ENCODE measurements around the gene PNLIP.

The PNLIP gene

GRCh38 chr10:116545756-116546155, at the start of gene PNLIP:
TSS of gene PNLIP (plus strand) at chr10:116545931. CDS start at chr10:116546093, 162 bp downstream.
- DNase-seq: no peak

- no peak for DNase-seq
Observed at GRCh38 chr10:116504786-116505185, 40.9 kb upstream of the PNLIP start.

GRCh38 chr10:116510565-116510964, 35.2 kb upstream of the PNLIP start:
- no peak for DNase-seq

GRCh38 chr10:116511365-116511764, 34.4 kb upstream of the PNLIP start:
- no peak for DNase-seq

- DNase-seq: peak; percentile 17
Observed at GRCh38 chr10:116521424-116522290, 24.1 kb upstream of the PNLIP start.

- no peak for DNase-seq
Observed at GRCh38 chr10:116522803-116523381, 22.8 kb upstream of the PNLIP start.

- DNase-seq: no peak
Observed at GRCh38 chr10:116524736-116525135, 21.0 kb upstream of the PNLIP start.

GRCh38 chr10:116526219-116526618, 19.5 kb upstream of the PNLIP start:
- DNase-seq: no peak

- DNase-seq: no peak
Observed at GRCh38 chr10:116536810-116537209, 8.9 kb upstream of the PNLIP start.

- DNase-seq: no peak
Observed at GRCh38 chr10:116538456-116538855, 7.3 kb upstream of the PNLIP start.

- DNase-seq: no peak
Observed at GRCh38 chr10:116538992-116539391, 6.7 kb upstream of the PNLIP start.

GRCh38 chr10:116540814-116541213, 4.9 kb upstream of the PNLIP start:
- DNase-seq: no peak

- no peak for DNase-seq
Observed at GRCh38 chr10:116542007-116542677, 3.6 kb upstream of the PNLIP start.

GRCh38 chr10:116545122-116545521, 609 bp upstream of the PNLIP start:
- DNase-seq: no peak

GRCh38 chr10:116548301-116548700, 2.6 kb downstream of the PNLIP start:
- DNase-seq: no peak

- no peak for DNase-seq
Observed at GRCh38 chr10:116553378-116553980, 7.7 kb downstream of the PNLIP start.

- DNase-seq: no peak
Observed at GRCh38 chr10:116554628-116555027, 8.9 kb downstream of the PNLIP start.

GRCh38 chr10:116555880-116556279, 10.1 kb downstream of the PNLIP start:
- DNase-seq: no peak

GRCh38 chr10:116557305-116557880, 11.7 kb downstream of the PNLIP start:
- no peak for DNase-seq

GRCh38 chr10:116565534-116565933, 19.8 kb downstream of the PNLIP start:
- DNase-seq: no peak

- DNase-seq: no peak
Observed at GRCh38 chr10:116566932-116567331, 21.2 kb downstream of the PNLIP start.

- no peak for DNase-seq
Observed at GRCh38 chr10:116567335-116567734, 21.6 kb downstream of the PNLIP start.

GRCh38 chr10:116574797-116575196, 29.1 kb downstream of the PNLIP start:
- DNase-seq: no peak

Data from CD4-positive, alpha-beta T cell treated with Interleukin-12 subunit alpha and Interleukin-12 subunit beta, for 1 hour (primary cell).